8988T (cell line): Measurements from ENCODE around the gene ARHGAP5.

ENCODE experiments used
- DNase-seq: peaks from one replicate; pipeline ENCODE4 v3.0.0; 2011

Gene ARHGAP5

GRCh38 chr14:32077081-32078022 is at the start of gene ARHGAP5:
Gene ARHGAP5 (plus strand): TSS chr14:32077304. CDS start chr14:32090670, 13,366 bp downstream.
- peak; percentile 42 for DNase-seq

- DNase-seq: no peak
These were observed 48.5 kb upstream of the ARHGAP5 start for GRCh38 chr14:32028599-32028998.

GRCh38 chr14:32033543-32033942 is 43.6 kb upstream of the ARHGAP5 start:
- DNase-seq: no peak

DNA sequence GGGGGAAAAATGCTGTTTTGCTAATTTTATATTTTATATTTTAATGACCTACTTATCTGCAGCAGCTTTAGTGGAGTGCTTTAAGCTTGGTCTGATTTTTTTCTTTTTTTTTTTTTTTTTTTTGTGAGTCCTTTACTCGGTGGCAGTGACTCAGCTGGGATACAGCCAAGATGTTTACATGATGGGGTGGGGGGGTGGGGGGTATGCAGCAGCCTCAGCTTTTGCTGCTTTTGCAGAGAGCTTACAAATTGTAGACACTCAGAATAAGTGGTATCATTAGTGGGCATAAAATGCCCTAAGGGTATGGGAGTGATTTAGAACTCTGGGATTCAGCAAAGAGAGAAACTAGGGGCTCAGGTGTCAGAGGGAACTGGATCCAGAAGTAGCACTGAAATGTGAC is 38.2 kb upstream of the ARHGAP5 start:
- DNase-seq: no peak

GRCh38 chr14:32039401-32040030 is 37.6 kb upstream of the ARHGAP5 start:
- no peak for DNase-seq

DNA sequence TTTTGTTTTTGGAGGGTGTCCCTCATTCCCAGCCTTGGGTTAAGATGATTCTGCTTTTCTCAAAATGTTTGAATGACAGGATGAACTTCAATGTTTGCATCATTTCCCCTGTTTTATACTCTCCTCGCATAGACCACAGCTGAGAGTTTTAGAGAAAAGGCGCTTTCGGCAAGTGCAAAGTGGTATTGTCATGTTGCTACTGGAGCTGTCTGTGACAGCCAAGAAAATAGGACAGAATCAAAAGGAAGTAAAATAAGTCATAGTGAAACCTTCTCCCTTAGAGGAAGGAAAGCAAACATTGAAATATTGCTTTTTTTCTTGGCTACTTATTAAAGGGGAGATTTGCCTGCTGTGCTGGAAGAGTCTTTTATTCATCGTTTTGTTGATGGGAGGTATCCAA is 33.5 kb upstream of the ARHGAP5 start:
- no peak for DNase-seq

DNA sequence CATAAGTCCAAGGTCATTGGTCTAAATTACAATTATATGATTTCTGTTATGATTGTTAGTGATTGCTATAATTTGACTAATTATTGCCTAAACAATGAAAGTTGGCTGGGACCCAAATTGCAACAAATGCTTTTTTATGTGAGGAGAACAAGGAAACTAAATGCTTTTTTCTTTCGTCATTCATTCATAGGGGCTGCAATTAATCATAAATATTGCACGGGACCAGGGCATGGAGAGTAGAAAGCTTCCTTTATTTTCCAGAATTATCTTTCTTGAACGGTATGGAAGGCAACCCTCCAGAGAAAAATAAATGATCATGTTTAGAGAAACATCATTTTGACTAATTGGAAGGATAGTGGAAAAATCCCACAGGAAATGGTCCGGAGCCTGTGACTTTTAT is 32.6 kb upstream of the ARHGAP5 start:
- DNase-seq: no peak

DNA sequence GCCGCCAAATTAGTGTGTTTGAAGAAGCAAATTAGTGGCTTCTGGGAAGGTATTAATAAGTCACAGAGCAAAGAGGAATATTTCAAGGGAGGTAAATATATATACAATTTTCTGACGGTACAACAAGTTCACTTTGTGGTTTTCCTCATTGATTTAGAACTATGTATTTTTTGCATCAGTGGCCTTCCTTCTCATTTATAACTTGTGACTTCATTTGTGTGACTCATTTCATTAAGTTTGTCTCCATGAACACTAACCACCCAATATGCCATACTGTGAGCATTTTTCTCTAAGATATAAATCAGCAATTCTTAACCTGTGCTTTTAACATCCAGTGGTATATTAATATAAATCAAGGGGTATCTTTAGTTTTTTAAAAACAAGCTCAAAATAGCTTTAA is 29.3 kb upstream of the ARHGAP5 start:
- no peak for DNase-seq

DNA sequence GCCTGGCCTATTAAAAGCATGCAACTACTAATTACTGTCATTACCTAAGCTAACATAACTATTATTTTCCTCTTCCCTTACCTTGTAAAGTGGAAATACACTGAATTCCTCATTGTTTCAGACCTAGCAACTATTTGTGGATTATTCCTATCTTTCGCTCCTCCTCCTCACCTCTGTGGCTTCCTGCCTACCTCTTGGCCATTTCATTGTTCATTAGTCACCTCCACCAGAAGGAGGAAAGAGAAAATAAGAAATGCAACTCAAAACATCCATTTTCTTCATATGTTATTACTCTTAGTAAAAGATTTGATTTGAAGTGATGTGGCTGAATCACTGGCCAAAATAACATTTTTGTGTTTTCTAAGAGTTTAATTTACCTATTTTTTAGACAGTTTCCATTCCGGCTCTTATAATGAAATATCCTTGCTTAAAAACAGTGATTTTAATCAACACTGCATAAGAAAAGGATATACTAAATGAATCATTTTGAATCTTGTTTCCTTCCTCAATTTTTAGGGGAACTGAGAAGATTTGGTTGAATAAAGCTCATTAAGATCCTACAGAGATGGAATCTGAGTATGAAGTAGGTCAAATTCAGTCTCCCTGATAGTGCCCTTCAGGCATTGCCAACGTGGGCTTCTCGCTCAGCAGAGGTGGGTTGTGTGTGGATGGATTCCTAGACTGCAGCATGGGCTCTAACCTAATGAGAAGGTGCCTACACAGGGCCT is 27.6 kb upstream of the ARHGAP5 start:
- no peak for DNase-seq

DNA sequence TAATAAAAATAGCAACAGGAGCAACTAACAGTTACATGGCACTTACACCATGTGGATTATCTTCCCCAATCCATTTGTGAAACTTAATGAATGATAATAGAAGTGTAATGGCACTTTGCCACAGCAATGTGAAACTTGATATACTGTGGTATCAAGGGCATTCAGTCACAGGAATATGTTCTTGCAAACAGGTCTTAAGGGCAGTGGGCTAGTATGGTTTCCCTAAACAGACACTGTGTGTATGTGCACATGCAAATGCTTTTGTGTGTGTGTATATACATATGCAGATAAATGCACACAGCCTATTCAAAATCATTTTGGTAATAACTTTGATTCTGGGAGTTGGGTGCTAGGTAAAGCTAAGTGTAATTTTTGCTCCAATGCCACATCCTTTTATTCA is 26.2 kb upstream of the ARHGAP5 start:
- DNase-seq: no peak

- no peak for DNase-seq
These were observed 22.6 kb upstream of the ARHGAP5 start for GRCh38 chr14:32054536-32054935.

DNA sequence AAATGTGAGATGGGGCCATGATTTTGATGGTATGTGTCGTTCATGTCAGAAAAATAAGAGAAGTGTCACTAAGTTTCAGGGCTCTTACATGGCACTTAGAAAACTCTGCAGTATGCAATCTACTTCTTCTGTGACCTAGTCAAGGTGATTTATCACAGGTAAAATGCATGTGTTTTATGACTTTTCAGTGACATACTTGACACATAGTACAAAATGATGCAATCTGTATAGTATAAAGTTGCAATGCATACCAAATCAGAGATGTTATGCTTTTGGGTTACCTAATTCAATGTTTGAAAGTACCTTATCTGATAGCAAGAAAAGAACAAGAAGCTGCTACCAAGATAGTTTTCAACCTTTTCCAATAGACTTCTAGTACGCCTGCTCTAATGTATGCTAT is 21.9 kb upstream of the ARHGAP5 start:
- no peak for DNase-seq

- DNase-seq: no peak
These were observed 17.4 kb upstream of the ARHGAP5 start for GRCh38 chr14:32059702-32060101.

GRCh38 chr14:32064931-32065330 is 12.2 kb upstream of the ARHGAP5 start:
- DNase-seq: no peak

GRCh38 chr14:32068708-32069107 is 8.4 kb upstream of the ARHGAP5 start:
- DNase-seq: no peak

DNA sequence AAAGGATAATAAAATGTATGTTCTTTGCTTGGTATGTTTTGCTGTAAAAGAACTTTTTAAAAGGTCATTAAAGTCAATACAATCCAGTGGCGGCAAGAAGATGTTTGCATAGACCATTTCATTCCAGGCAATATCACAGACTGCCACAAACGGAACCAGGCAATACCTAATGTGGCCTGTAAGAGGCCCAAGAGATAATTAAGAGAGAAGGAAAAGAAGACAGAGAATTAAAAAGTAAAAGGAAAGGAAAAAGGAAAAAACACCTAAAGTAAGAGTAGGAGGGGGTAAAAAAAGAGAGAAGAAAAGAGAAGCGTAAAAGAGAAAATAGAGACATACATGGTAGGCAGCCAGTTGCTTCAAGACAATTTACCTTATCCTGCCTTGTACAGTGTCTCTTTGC is 6.8 kb upstream of the ARHGAP5 start:
- no peak for DNase-seq

DNA sequence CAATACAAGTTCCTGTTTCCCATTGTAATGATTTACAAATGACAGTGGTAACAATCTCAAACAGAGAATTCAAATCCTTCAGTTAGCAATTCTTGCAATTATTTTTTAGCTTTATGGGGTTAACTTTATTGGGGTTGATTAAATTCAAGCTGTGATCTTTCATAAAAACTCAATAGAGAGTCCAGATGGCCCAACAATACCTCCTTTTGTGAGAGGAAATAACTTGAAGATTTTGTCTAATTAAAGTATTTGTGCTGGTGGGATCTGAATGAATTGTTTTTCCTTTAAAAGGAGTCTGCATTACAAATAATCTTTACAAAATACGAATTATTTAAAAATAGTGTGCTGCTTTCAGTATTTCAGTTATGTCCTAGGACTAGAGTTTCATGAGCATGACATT is 4.4 kb upstream of the ARHGAP5 start:
- DNase-seq: no peak

DNA sequence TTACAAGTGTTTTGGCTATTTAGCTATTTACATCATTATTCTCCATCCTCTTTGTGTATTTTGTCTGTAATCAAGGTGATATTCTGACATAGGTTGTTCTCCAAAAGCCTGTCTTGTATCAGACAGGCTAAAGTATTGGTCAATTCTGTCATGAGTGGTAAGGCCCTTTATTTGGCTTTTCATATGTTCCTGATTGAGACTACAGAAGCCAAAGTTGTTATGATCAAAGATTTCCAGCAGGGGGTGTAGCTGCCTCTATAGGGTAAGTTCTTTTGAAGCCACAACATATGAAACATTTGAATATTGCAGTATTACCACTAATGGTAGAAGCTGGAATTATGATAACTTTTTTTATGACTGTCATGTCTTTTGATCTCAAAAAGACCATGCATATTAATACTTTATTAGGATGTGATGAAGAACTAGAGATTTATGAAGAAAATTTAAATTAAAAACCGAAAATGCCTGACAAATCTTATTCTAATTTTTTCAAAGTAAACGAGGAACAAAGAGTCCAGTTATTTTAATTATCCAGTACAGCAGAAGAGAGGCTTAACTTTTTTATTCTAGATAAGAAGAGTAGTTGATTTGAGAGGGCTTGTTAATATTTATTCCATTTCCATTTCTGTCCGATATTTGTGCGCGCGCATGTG is 3.4 kb upstream of the ARHGAP5 start:
- DNase-seq: no peak

DNA sequence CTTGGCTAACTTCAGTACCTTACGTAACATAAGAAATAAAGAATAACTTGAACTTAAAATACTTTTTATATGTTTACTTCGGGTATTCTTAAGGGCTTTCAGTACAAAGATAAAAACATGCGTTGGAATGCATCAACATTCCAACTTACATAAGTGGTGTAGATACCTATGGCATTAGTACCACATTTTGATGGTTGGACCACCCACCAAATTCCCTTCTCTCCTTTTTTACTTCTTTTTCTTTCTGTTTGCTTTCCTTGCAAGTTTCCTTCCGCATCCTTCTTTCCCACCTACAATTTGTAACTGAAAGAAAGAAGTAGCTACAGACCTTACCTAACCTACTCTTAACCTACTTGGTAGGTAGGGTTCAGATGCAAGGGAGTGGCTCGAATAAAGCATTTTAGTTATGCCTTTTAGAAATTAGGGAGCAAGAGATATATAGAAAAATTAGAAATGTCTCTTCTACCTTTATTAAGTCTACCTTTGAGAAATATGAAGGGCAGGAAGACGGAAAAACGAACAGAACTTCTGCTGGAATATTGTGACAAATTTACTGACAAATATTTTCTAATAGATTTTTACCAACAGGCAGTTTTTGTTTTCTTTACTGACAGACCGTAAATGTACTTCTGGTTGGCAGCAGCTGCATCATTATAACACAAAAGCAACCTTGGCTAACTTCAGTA is 2.1 kb upstream of the ARHGAP5 start:
- no peak for DNase-seq

DNA sequence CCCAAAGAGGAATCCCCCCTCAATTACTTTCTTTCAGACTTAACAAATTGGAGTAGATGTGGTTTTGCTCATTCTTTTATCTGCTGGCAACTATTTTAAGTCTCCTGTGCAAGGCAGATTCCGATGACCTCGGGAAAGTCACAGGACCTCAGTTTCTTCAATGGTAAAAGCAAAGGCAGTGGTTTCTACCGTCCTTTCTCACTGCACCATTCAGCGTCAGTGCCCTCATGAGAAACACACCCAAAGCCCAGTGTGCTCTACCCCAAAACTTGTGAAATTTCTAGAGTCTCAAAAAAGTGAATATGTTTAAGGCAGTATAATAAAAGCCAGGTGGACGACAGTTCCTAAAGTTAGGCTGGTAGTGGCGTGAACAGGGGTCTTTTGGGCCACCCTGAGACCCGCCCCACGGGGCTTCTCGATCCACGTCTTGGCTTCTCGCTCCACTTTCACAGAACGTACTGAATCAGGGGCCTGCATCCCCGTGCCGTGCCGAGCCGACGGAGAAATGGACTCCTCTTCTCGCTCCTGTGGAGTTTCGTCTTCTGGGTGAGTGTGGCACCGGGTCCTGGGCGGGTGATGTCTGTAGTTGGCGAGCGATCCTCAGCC is 1.3 kb upstream of the ARHGAP5 start:
- DNase-seq: peak; percentile 37

- DNase-seq: peak; percentile 77
These were observed 625 bp upstream of the ARHGAP5 start for GRCh38 chr14:32076278-32077080.
